HG02588 (cell line): ENCODE measurements around the gene CDC42EP1.

Source experiments
- ATAC-seq: cut with Tn5 transposase; IDR thresholded peaks from one replicate; pipeline ENCODE4 v1.9.1; 2021; ENCODE audit warnings: mild to moderate bottlenecking, moderate library complexity; ENCODE audit not compliant: unreplicated experiment

The CDC42EP1 gene

DNA sequence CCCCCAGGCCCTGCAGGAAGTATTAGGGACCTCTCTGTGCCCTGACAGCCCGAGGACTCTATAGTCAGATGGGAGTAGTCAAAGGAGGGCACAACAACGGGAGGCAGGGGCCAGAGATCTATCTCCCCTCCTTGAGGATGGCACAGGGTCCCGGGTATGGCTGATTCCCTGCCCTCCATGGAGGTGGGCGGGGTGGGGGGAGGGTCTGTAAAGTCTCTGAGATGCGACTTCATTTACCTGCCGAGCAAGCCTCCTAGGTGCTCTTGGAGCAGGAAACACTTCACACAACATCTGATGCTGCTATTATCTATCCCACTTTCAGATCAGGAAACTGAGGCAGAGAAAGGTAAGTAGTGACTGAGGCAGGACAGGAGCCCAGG, 769 bp upstream of the CDC42EP1 start:
- no peak for ATAC-seq

DNA sequence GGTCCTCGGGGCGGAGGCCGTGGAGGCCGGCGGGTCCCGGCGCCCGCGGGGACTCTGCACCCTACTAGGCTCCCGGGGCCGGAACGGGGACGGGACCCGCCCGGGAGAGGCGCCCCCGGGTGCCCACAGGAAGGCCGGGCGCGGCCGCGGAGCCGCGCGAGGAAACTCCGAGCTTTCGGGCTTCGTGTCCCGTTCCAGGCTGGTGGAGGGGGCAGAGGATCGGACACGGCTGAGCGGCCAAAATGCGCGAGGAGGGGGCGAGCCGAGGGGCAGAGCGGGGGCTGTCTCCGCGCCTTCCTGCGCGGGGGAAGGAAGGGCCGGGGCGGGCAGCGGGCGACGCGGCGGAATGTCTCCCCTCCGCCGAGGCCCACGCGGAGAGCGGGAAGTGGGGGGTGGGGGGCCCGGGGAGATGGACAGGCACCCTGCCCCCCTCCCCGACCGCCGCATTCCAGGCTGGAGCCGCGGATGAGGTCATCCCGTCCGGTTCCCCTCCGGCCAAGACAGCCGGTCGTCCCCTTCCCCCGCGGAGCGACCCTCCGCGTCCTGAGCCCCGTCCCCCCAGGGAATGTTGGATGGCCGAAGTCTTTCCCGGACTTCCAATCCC, 430 bp downstream of the CDC42EP1 start:
- no peak for ATAC-seq

DNA sequence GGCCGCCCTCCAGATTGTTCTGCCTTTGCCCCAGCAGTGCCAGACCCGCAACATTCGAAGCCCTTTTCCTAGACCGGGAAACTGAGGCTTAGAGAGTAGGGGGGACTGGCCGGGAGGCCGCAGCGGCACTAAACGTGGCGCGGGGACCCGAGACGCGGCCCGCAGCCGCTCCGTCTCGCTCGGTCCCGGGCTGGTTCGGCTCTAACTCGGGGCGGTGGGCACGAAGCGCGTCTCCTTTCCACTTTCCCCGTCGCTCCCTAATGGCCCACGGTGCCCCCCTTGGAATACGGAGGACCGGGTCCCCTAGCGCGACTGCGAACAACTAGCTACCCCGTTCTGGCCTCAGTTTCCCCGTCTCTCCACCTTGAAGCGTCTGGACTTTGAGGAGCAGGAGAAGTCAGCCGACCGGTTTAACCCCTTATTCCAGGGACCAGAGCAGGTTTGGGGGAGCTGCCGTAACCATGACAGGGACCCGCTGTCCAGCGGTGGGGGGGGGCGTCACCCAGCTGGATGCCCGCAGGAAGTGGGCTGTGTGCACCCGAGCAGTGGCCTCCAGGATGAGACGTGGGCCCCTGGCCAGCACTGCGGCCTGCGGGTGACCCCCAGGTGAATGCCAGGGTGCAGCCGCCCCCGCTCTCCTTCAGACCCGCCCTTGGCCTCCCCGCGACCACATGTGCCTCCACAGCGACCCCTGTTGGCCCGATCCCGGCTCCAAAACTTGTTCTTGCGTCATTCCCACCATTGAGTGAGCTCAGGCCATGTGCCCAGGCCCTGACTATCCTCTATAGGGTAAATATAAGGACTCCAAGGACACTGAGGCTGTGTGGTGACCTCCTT, 1.1 kb downstream of the CDC42EP1 start:
- no peak for ATAC-seq

GRCh38 chr22:37562049-37562875, 2.0 kb downstream of the CDC42EP1 start:
- no peak for ATAC-seq

- ATAC-seq = no peak
Observed at GRCh38 chr22:37563153-37564081, 3.1 kb downstream of the CDC42EP1 start.

DNA sequence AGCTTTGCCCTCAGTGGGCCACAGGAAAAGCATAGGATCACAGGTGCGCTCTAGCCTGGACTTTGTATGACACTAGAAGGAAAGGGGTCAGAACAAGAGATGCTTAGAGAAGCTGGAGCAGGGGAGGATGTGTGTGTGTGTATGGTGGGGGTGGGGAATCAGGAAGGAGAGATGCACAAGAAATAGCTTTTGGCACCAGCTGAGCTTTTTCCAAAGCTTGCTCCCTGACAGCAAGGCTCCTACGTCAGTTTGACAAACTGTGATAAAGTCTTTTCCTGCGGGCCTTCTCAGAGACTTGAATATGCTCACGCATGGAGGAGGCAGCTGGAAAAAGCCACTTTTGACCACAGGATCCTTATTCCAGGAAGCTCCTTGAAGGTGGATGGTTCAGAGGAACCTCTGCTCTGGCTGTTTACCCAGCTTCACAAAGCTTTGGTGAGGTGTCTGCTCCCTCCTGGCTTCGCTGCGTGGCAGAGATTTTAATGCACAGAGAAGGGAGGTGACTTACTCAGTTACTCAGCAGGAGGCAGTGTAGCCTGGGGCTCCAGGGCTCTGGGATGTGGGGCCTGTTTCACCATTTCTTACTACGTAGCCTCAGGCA, 3.9 kb downstream of the CDC42EP1 start:
- ATAC-seq = no peak

DNA sequence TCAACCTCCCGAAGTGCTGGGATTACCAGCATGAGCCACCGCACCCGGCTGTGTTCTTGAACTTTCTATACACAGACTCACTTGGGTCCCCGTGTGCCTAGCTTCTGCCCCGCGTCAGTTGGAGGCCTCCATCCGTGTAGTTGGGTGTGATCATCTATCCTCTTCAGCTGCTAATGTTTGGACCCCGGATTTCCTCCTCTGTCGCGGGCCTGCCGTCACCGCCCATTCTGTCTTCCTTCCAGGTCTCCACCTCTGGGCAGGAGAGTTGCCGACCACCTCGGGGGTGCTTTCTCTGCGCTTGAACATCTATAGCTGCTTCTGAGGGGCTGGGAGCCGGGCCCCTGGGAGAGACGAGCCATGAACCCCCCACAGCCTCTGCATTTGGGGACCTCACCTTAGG, 5.5 kb downstream of the CDC42EP1 start:
- ATAC-seq = no peak

DNA sequence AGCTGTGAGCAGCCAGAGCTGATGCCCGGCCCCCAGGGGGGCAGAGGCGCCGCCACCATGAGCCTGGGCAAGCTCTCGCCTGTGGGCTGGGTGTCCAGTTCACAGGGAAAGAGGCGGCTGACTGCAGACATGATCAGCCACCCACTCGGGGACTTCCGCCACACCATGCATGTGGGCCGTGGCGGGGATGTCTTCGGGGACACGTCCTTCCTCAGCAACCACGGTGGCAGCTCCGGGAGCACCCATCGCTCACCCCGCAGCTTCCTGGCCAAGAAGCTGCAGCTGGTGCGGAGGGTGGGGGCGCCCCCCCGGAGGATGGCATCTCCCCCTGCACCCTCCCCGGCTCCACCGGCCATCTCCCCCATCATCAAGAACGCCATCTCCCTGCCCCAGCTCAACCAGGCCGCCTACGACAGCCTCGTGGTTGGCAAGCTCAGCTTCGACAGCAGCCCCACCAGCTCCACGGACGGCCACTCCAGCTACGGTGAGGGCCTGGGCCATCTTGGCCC, 6.1 kb downstream of the CDC42EP1 start:
- no peak for ATAC-seq

- ATAC-seq = peak; percentile 70
Observed at GRCh38 chr22:37566903-37567798, 6.9 kb downstream of the CDC42EP1 start.

DNA sequence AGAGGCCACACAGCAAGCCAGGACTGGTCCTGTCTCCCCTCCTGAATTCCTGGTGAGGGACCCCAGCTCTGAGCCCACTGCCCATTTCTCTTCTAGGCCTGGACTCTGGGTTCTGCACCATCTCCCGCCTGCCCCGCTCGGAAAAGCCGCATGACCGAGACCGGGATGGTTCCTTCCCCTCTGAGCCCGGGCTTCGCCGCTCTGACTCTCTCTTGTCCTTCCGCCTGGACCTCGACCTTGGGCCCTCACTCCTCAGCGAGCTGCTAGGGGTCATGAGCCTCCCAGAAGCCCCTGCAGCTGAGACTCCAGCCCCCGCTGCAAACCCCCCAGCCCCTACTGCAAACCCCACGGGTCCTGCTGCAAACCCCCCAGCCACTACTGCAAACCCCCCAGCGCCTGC, 7.7 kb downstream of the CDC42EP1 start:
- ATAC-seq = no peak

GRCh38 chr22:37568448-37569008, 8.2 kb downstream of the CDC42EP1 start:
- no peak for ATAC-seq

DNA sequence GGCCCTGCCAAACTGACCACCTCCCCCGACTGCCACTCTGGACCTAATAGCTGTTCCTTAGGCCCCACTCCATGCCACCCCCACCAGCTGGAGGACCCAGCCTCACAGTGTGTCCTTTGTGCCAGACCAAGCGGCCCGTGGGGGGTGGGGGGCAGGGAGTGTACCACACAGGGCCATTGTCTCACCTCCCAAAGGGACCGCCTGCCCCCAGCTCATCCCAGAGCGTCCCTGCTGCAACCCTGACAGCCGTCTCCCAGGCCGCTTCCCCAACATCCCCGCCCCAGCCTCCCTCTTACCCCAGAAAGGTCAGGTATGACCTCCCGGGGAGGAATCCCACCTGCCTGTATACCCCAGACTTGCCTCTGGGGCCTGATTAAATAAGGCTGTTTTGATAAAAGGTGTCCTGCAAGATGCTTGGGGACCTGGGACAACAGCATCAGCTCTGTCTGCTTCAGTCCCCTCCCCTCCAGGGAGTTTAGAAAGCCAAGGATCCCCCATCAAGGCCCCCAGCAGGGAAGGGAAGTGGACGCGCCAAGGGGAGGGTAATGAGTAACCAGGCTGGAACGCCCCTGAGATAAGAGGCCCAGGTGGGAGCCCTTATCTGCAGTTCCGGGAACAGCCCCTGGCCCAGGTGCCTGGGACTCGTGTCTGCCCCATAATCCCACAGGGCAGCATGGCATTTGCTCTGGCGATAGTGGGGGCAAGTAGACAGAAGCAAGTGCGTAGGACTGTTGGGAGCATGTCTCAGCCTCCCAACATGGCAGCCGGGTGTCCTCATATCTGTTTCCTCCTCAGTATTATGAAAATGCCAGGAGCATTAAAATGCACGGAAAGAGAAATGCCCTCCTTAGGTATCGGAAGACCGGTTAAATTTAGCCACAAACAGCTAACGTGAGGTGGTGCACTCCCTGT, 9.0 kb downstream of the CDC42EP1 start:
- no peak for ATAC-seq

DNA sequence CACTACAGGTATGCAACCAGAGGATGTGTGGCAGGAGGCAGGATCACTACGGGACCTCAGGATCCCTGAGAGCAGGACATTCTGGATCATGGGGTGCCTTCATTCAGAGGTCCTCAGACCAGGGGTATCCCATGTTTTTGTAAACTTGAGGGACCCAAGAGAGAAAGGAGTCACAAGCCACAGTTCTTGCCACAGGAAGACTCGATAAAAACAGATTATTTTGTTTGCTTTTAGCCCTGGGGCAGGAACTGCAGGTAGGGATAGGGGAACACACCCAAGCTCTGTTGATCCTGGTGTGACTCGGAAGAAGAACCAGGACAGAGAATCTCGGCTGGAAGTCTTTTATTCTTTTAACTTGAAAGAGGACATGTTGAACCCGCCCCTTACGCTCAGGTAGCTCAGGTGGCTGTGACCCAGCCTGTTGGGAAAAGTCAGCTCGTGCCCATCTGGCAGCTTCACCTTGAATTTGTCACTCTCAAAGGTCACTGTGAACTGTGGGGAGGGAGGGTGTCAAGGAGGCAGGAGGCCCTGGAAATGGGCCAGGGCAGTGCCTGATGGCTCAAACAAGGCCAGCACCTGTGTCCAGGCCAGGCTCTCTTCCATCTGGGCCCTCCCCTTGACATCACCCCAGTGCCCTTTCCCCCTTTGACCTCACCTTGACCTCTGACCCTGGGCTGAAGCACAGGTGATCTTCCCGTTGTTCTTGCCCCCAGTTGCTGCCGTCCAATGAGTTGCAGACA, 9.8 kb downstream of the CDC42EP1 start:
- ATAC-seq = no peak

GRCh38 chr22:37570661-37570976, 10.3 kb downstream of the CDC42EP1 start:
- no peak for ATAC-seq

GRCh38 chr22:37571258-37571991, 11.1 kb downstream of the CDC42EP1 start:
- ATAC-seq = no peak

DNA sequence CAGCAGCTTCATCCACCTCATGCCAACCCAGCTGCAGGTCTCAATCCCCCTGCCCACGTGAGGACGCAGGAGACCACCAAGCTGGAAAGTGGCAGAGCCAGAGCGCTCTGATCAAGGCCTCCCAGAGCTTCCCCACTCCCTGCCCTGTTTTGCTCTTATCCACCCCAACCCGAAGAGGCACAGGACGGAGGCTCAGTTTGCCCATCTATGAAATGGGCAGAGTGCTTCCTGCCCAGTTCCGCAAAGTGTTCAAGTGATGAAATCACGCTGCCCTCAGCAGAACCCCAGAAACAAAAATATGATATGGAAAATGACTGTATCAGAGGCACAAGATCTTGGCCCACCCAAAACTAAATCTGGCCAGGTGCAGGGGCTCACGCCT, 11.7 kb downstream of the CDC42EP1 start:
- no peak for ATAC-seq
